ENCODE results near the gene NUFIP1.

GRCh38 chr13:44902738-44903137 lies 86.5 kb downstream of the NUFIP1 start:
- no peak for TF ChIP-seq TAF1 (IDR thresholded peaks at IDR 0.05; ENCODE audit: borderline replicate concordance, insufficient read depth, low read length)
- TF ChIP-seq FOXP2 (optimal IDR thresholded peaks at IDR 0.05; ENCODE audit: borderline replicate concordance, extremely low read depth, extremely low read length, insufficient read depth) = no peak
- TF ChIP-seq REST (IDR thresholded peaks at IDR 0.05; ENCODE audit: insufficient read depth in 1 of 2, low read depth in 2 of 2, low read length in 2 of 2) = no peak

Measured in PFSK-1 (cell line).